NT2/D1 (cell line): Measurements from ENCODE around the gene CDYL.
"Not testable (repeated sequence)": the region's sequence is repeated elsewhere in the genome, so short reads cannot be mapped to it uniquely, and the experiment has no call there.

ENCODE experiments used
- DNase-seq: peaks from one replicate; pipeline ENCODE4 v3.0.0-alpha.2; 2011; ENCODE audit warnings: low read depth, low spot score
- H3K27me3 ChIP-seq: 2 replicates; pipeline ENCODE4 v1.6.0; 2011; ENCODE audit warnings: mild to moderate bottlenecking; ENCODE audit not compliant: insufficient read length, insufficient read depth
- H3K36me3 ChIP-seq: 2 replicates; pipeline ENCODE4 v1.6.1; 2011; ENCODE audit warnings: mild to moderate bottlenecking, low read length, mixed read lengths; ENCODE audit not compliant: insufficient read depth, insufficient read length
- H3K4me1 ChIP-seq: 2 replicates; pipeline ENCODE4 v1.5.1; 2011; ENCODE audit not compliant: insufficient read depth, insufficient read length
- H3K4me3 ChIP-seq: 2 replicates; pipeline ENCODE4 v1.5.1; 2011; ENCODE audit warnings: low read depth; ENCODE audit not compliant: insufficient read length
- H3K9ac ChIP-seq: 2 replicates; pipeline ENCODE4 v1.6.0; 2011; ENCODE audit warnings: low read depth; ENCODE audit not compliant: insufficient read length
- H3K9me3 ChIP-seq: 2 replicates; pipeline ENCODE4 v1.5.1; 2011; ENCODE audit warnings: mild to moderate bottlenecking, low read length; ENCODE audit not compliant: insufficient read depth
- SUZ12 ChIP-seq: IDR thresholded peaks from 2 replicates; pipeline ENCODE4 v1.6.1; 2011; ENCODE audit not compliant: insufficient read length, insufficient read depth; ENCODE audit errors: extremely low read depth
- YY1 ChIP-seq: IDR thresholded peaks from 2 replicates; pipeline ENCODE4 v1.6.1; 2011; ENCODE audit not compliant: insufficient read length, insufficient read depth
- ZNF274 ChIP-seq: IDR thresholded peaks from 2 replicates; pipeline ENCODE4 v1.6.1; 2011; ENCODE audit warnings: mild to moderate bottlenecking, low read depth, low read length

CDYL gene

DNA sequence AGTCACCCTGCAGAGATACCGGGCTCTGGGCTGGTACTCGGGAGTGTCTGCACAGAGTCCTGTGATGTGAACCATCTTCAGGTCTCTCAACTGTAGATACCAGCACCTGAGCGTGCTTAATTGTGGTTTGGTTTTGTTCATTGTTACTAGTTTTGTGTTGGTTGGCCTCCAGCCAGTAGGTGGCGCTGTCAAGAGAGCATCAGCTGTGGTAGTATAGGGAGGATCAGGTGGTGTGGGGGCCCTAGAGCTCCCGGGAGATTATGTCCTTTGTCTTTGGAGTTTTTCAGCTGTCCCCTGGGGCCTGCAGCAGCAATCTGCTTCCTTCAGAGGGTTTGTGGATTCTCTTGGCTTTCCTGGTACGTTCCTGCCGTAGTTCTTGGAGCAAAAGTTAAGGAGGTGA lies 67.9 kb downstream of the CDYL start:
- H3K4me1 ChIP-seq: no peaks in the 10 kb centered on the region
- H3K27me3 ChIP-seq: no peaks in the 10 kb centered on the region
- H3K4me3 ChIP-seq: no peak overlapping the region
- H3K36me3 ChIP-seq: no peaks in the 10 kb centered on the region
- peaks cover 12% of the 10 kb centered on the region; the same call in 1 of the 2 replicates for H3K9me3 ChIP-seq
- no peak overlapping the region for H3K9ac ChIP-seq
- no peak for TF ChIP-seq YY1
- TF ChIP-seq SUZ12: no peak
- no peak for TF ChIP-seq ZNF274
- no peak for DNase-seq

DNA sequence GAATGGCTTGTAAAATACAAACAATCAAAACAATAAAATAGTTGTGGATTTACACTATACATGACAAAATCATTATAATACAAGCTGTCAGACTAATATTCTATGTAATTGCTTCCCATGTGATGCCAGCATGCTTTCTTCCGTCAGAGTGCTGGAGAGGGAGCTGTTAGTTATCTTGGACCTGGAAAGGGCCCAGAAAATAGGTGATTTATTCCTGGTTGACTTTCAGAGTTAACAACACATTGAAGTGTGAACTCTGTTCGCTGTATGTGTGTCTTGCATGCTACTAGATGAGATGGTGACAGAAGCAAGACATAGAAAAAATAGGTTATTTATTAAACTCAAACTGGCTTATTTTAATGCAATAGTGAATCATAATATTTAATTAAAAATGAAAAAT lies 70.2 kb downstream of the CDYL start:
- TF ChIP-seq ZNF274 (no peak), YY1 (no peak), SUZ12 (no peak)
- Histone ChIP-seq H3K4me3 (no peak overlapping the region), H3K27me3 (no peaks in the 10 kb centered on the region), H3K9ac (no peak overlapping the region), H3K4me1 (no peaks in the 10 kb centered on the region), H3K36me3 (no peaks in the 10 kb centered on the region), H3K9me3 (peaks cover 12% of the 10 kb centered on the region; the same call in 1 of the 2 replicates)
- no peak for DNase-seq

DNA sequence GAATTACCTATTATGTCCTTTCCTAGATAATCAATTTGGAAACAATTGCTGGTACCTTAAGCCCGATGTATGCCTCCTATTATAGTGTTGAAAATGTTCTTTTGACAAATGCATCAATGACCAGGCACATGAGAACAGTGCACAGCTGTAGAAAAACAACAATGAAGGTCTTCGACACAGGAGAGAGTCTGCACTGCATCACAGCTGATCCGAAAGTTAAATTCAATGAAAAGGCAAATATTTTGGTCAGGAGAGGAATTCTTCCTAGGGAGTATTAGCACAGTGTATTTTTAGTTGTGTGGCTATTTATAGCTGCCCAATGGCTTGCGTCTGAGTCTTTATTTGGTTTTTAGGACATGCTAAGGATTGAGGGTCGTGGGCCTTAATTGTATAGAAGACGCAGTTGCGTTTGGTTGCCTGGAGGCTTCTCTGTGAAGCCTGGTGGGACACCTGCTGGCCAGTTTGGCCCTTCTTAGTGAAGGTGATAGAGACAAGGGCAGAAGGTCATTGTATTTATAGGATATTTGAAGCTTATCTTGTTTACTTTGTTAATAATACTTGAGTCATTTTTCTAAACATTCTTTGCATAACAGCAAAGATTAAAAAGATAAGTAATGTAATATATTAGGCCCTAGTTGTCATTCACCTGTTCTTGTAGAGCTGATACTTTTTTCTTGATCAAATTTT lies 72.3 kb downstream of the CDYL start:
- Histone ChIP-seq H3K4me1 (no peaks in the 10 kb centered on the region), H3K27me3 (no peaks in the 10 kb centered on the region), H3K9me3 (peaks cover 11% of the 10 kb centered on the region; the same call in 1 of the 2 replicates), H3K36me3 (no peaks in the 10 kb centered on the region), H3K9ac (no peak overlapping the region), H3K4me3 (no peak overlapping the region)
- TF ChIP-seq SUZ12: no peak
- TF ChIP-seq YY1: no peak
- no peak for TF ChIP-seq ZNF274
- DNase-seq: no peak

DNA sequence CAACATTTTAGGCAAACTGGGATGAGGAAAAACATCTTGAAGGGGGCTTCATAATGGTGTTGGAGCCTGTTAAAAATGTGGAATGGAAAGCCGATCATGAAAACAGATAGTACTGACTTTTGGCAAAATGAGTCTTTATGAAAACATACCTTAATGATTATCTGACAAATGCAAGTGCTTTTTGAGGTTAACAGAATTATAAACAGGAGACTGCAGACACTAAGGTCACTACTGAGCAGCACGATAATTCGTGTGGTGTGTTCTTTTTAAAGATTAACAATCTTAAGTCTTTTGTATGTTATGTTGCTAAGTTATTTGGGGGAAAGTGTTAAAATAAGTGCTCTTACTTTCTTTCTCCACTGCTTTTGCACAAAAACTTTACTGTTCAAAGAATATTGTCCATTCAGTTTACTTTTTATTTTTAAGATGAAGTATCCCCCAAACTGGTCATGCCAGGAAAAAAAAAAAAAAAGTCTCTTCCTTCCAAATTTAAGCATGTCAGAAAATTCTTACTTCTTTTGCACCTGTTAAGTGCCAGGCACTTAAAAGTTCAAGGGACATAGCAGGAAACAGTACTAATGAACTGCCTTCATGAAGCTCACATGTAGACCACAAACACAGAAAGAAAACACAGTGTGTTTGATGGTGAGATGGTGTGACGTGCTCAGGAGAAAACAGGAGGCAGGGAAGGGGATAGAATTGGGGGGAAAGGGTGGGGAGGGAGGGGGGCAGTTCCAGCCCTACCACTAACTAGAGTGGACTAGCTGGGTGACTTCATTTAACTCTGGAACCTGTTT lies 73.2 kb downstream of the CDYL start:
- TF ChIP-seq ZNF274 (no peak), YY1 (no peak), SUZ12 (no peak)
- H3K4me1 ChIP-seq: no peaks in the 10 kb centered on the region
- 0 out of 2 replicates have a peak, but pooled peaks cover 2% of the 10 kb centered on the region for H3K9me3 ChIP-seq
- no peak overlapping the region for H3K4me3 ChIP-seq
- no peaks in the 10 kb centered on the region for H3K27me3 ChIP-seq
- no peak overlapping the region for H3K9ac ChIP-seq
- H3K36me3 ChIP-seq: peaks cover 4% of the 10 kb centered on the region
- DNase-seq: no peak

DNA sequence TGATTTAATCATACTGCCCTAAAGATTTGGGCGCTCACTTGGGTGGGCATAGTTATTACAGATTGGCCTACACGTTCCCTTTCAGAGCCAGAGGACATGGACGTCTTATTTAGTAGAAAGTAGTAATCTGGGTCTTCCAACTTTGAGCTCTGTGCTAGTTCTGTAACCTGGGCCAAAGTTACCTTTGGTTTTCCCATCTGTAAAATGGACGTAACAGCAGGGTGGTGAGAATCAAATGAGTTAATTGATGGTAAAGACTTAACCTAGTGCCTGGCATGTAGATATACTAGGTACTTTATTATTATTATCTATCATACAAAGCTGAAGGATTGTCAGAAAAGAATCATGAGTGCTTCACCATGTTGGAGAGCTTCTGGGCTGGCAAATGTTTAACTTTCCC lies 74.8 kb downstream of the CDYL start:
- Histone ChIP-seq H3K36me3 (peaks cover 8% of the 10 kb centered on the region), H3K9me3 (no peaks in the 10 kb centered on the region), H3K27me3 (no peaks in the 10 kb centered on the region), H3K9ac (no peak overlapping the region), H3K4me1 (no peaks in the 10 kb centered on the region), H3K4me3 (no peak overlapping the region)
- TF ChIP-seq SUZ12 (no peak), YY1 (no peak), ZNF274 (no peak)
- no peak for DNase-seq

DNA sequence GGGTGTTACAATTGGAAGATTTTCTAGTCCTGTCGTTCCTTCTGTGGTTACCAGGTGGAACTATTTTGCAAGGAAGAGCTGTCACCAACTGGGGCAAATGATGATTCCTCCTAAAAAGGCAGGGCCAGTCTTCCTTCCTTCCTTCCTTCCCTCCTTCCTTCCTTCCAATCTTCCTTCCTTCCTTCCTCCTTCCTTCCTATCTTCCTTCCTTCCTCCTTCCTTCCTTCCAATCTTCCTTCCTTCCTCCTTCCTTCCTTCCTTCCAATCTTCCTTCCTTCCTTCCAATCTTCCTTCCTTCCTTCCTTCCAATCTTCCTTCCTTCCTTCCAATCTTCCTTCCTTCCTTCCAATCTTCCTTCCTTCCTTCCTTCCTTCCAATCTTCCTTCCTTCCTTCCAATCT lies 76.0 kb downstream of the CDYL start:
- not testable (repeated sequence) for DNase-seq, H3K4me3 ChIP-seq, H3K9me3 ChIP-seq, H3K9ac ChIP-seq, H3K27me3 ChIP-seq, H3K4me1 ChIP-seq
- H3K36me3 ChIP-seq: peaks cover 12% of the 10 kb centered on the region

DNA sequence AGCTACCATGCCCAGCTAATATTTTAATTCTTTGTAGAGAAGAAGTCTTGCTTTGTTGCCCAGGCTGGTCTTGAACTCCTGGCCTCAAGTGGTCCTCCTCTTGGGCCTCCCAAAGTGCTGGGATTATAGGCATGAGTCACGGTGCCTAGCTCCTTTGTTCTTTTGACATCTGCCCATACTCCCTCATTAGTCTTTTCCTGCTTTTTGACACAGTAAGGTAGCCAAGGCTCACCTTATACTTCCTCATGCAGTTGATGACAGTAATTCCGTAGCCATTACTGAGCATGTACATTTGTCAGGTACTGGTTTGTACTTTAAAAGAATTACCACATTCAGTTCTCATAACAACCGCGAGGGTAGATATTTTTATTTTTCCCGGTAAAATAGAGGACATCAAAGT lies 76.7 kb downstream of the CDYL start:
- no peaks in the 10 kb centered on the region for H3K9me3 ChIP-seq
- no peak for TF ChIP-seq YY1
- no peak for TF ChIP-seq ZNF274
- no peak for TF ChIP-seq SUZ12
- DNase-seq: no peak
- no peak overlapping the region for H3K9ac ChIP-seq
- H3K27me3 ChIP-seq: no peaks in the 10 kb centered on the region
- H3K36me3 ChIP-seq: peaks cover 12% of the 10 kb centered on the region
- no peak overlapping the region for H3K4me3 ChIP-seq
- H3K4me1 ChIP-seq: no peaks in the 10 kb centered on the region

DNA sequence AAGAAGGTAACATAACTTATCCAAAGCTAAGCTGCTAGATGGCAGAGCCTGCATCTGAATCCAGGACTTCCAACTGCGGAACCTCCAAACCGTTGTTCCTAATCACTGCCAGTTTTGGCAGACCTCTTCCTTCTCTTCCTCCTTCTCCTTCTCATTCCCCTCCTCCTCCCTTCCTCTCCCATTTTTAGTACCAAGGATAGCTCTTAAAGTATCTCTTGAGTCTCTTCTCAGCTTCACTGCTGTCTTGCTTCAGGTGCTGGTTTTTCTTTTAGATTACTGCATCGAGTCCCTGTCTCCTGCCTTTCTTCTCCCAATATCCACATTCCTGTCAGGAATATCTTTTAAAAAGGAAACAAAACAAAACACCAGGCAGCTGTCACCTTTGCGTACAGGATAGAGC lies 77.1 kb downstream of the CDYL start:
- H3K4me1 ChIP-seq: no peaks in the 10 kb centered on the region
- no peaks in the 10 kb centered on the region for H3K27me3 ChIP-seq
- H3K9ac ChIP-seq: no peak overlapping the region
- no peak for TF ChIP-seq SUZ12
- TF ChIP-seq YY1: no peak
- no peak for TF ChIP-seq ZNF274
- no peak for DNase-seq
- peaks cover 12% of the 10 kb centered on the region for H3K36me3 ChIP-seq
- no peak overlapping the region for H3K4me3 ChIP-seq
- no peaks in the 10 kb centered on the region for H3K9me3 ChIP-seq
